K562 (cell line): ENCODE data around the gene CDRT4. TPM values are rescaled to one million over a fixed set of nuclear protein-coding genes. Genes with fewer than 3 reads are reported as not detected.

Source experiments
- ATAC-seq: fragments of 200-7000 bp; cut with Tn5 transposase; 3 replicates; pipeline ENCODE4 v1.9.1; 2020; ENCODE audit warnings: moderate library complexity
- BruUV-seq: library from RNA; stranded (reverse); fragments of 400-500 nt; replicated peaks from 2 replicates; lab custom pipeline; 2021; lab: Mats Ljungman, UMichigan
- CTCF ChIA-PET: fragments of 300-600 bp; formaldehyde crosslinking; extraction: SDS; loops from one replicate; lab custom pipeline; 2021; ENCODE audit warnings: low intra/inter-chr PET ratio; lab: Yijun Ruan, JAX
- POLR2A ChIA-PET: fragments of 300-600, 350-650 bp; sonication (Branson Sonifier 250); formaldehyde crosslinking; extraction: SDS; loops from one replicate; lab custom pipeline; 2021; ENCODE audit warnings: antibody characterized with exemption, inconsistent platforms; lab: Yijun Ruan, JAX
- DNase-seq, 4 experiments: peaks; one replicate each; pipeline versions ENCODE4 v3.0.0 to v3.0.0-alpha.2; 2011 to 2018; ENCODE audit warnings: low spot score in 3 of 4, mixed read lengths in 3 of 4; ENCODE audit errors: extremely low read depth in 1 of 4
- FAIRE-seq: peaks from 2 replicates; lab custom pipeline; 2011; peaks lifted over from hg19 to GRCh38; lab: Jason Lieb, UNC
- H2AFZ ChIP-seq: 2 replicates; pipeline ENCODE4 v1.6.0; 2011; ENCODE audit warnings: low read depth, low read length, control low read depth, inconsistent platforms
- H3K27ac ChIP-seq: fragments of 200-600 bp; 3 replicates; pipeline ENCODE4 v1.8.0; 2011; ENCODE audit warnings: low read depth, mild to moderate bottlenecking, control low read depth, inconsistent platforms, low read length, moderate library complexity, mixed read lengths; ENCODE audit errors: extremely low read depth
- H3K27me3 ChIP-seq, 2 experiments: fragments of 300-600 bp in 1 of 2; 2 replicates in 1 of 2; 3 replicates in 1 of 2; pipeline versions ENCODE4 v1.6.0 to v1.8.0; 2011; ENCODE audit warnings: inconsistent platforms in 2 of 2, low read length in 2 of 2, mild to moderate bottlenecking in 1 of 2, mixed read lengths in 1 of 2, moderate library complexity in 1 of 2; ENCODE audit not compliant: control insufficient read depth in 2 of 2, insufficient read depth in 2 of 2
- H3K36me3 ChIP-seq: fragments of 300-600 bp; 3 replicates; pipeline ENCODE4 v1.8.0; 2011; ENCODE audit warnings: mild to moderate bottlenecking, low read length, inconsistent platforms; ENCODE audit not compliant: control insufficient read depth, insufficient read depth
- H3K4me1 ChIP-seq, 2 experiments: fragments of 200-600 bp in 1 of 2; replicated peaks in 1 of 2; 2 replicates in 1 of 2; 3 replicates in 1 of 2; pipeline versions ENCODE4 v1.5.1 to v1.8.0; 2011; ENCODE audit warnings: inconsistent platforms in 2 of 2, low read length in 2 of 2, mild to moderate bottlenecking in 1 of 2, mixed read lengths in 1 of 2, moderate library complexity in 1 of 2; ENCODE audit not compliant: control insufficient read depth in 2 of 2, insufficient read depth in 2 of 2
- H3K4me2 ChIP-seq: 2 replicates; pipeline ENCODE4 v1.6.1; 2011; ENCODE audit warnings: low read length, control low read depth, inconsistent platforms, mixed read lengths; ENCODE audit not compliant: insufficient read depth
- H3K4me3 ChIP-seq: fragments of 200-600 bp; sonication (generic), shearing (Covaris generic); 2 replicates; pipeline ENCODE4 v1.5.1; 2016; ENCODE audit warnings: control low read depth, inconsistent platforms
- H3K79me2 ChIP-seq: fragments of 200-600 bp; 3 replicates; pipeline ENCODE4 v1.8.0; 2011; ENCODE audit warnings: low read length, inconsistent platforms; ENCODE audit not compliant: control insufficient read depth, insufficient read depth
- H3K9ac ChIP-seq, 2 experiments: 2 replicates each; pipeline versions ENCODE4 v1.6.0 to v1.6.1; 2011; ENCODE audit warnings: low read depth in 2 of 2, low read length in 2 of 2, control low read depth in 1 of 2, inconsistent platforms in 1 of 2, mild to moderate bottlenecking in 1 of 2, mixed read lengths in 1 of 2; ENCODE audit not compliant: insufficient read depth in 1 of 2
- H3K9me1 ChIP-seq: one replicate; pipeline ENCODE4 v1.6.0; 2011; ENCODE audit warnings: inconsistent platforms, mild to moderate bottlenecking, low read length, moderate library complexity; ENCODE audit not compliant: control insufficient read depth, insufficient read depth
- H3K9me3 ChIP-seq: replicated peaks from 2 replicates; pipeline ENCODE4 v1.5.1; 2011; ENCODE audit warnings: low read depth, low read length, inconsistent platforms; ENCODE audit not compliant: control insufficient read depth, insufficient read depth
- H4K20me1 ChIP-seq: replicated peaks from 2 replicates; pipeline ENCODE4 v1.6.1; 2011; ENCODE audit warnings: low read length, inconsistent platforms, mixed read lengths; ENCODE audit not compliant: control insufficient read depth, insufficient read depth
- KDM1A ChIP-seq, 2 experiments: fragments of 450-650 bp; IDR thresholded peaks; 2 replicates each; pipeline ENCODE4 v1.6.1; 2016; ENCODE audit warnings: mild to moderate bottlenecking in 2 of 2
- NFIC ChIP-seq: fragments of 450-650 bp; IDR thresholded peaks from 2 replicates; pipeline ENCODE4 v1.6.1; 2017; ENCODE audit warnings: mild to moderate bottlenecking, inconsistent platforms
- RBM25 ChIP-seq: fragments of 200-400 bp; formaldehyde crosslinking; IDR thresholded peaks from 2 replicates; pipeline ENCODE4 v1.6.1; 2018; ENCODE audit warnings: low read length, low read depth, moderate library complexity; ENCODE audit not compliant: severe bottlenecking
- RFX5 ChIP-seq: IDR thresholded peaks from 2 replicates; pipeline ENCODE4 v1.6.1; 2011; ENCODE audit warnings: low read depth, mild to moderate bottlenecking, improper control_type of control experiment, low read length
- SIN3B ChIP-seq: fragments of 450-650 bp; IDR thresholded peaks from 2 replicates; pipeline ENCODE4 v1.6.1; 2017; ENCODE audit warnings: low read depth, mild to moderate bottlenecking, moderate library complexity
- SP1 ChIP-seq: sonication (generic); formaldehyde crosslinking; IDR thresholded peaks from 2 replicates; pipeline ENCODE4 v1.8.1; 2022; ENCODE audit warnings: mild to moderate bottlenecking, missing genetic modification reagents
- ZBTB17 ChIP-seq: fragments of 450-650 bp; formaldehyde crosslinking; IDR thresholded peaks from 2 replicates; pipeline ENCODE4 v1.4.0; 2020; ENCODE audit warnings: mild to moderate bottlenecking
- ZNF124 ChIP-seq: sonication (generic); formaldehyde crosslinking; IDR thresholded peaks from 2 replicates; pipeline ENCODE4 v1.8.1; 2022; ENCODE audit warnings: missing genetic modification reagents
- ZNF212 ChIP-seq: fragments of 450-650 bp; formaldehyde crosslinking; IDR thresholded peaks from 2 replicates; pipeline ENCODE4 v1.4.0; 2020; ENCODE audit warnings: mild to moderate bottlenecking
- ZNF282 ChIP-seq: sonication (generic); formaldehyde crosslinking; IDR thresholded peaks from 2 replicates; pipeline ENCODE4 v1.8.1; 2023; ENCODE audit warnings: missing genetic modification reagents
- WGBS: fragments of 100-300 bp; shearing (Covaris generic); methylation state at CpG from one replicate; pipeline ENCODE4 v1.1.6; 2016; ENCODE audit warnings: low coverage, mixed read lengths; ENCODE audit not compliant: insufficient coverage; ENCODE audit errors: missing lambda C conversion rate; 5-methylcytosine and 5-hydroxymethylcytosine counted together
- in situ Hi-C: fragments of 300-500 bp; cut with MboI; formaldehyde crosslinking; loops from 4 replicates; pipeline ENCODE4 v1.15.0; 2018; ENCODE audit warnings: inconsistent platforms, mixed read lengths
- intact Hi-C: fragments of 100-400 bp; cut with micrococcal nuclease; formaldehyde crosslinking; loops from 2 replicates; pipeline ENCODE4 v1.14.2; 2022
- polyA plus RNA-seq, 8 experiments: library from polyadenylated mRNA; depleted of rRNA in 4 of 8; stranded (reverse) in 5 of 8; unstranded in 3 of 8; fragments of >200 nt; fragmentation: Nextera tagmentation in 2 of 8; fragmentation: Illumina TruSeq in 1 of 8; extraction: Ambion mirVana in 2 of 8; extraction: Trizol in 1 of 8; gene quantifications; 2 replicates each; pipeline versions ENCODE4 v1.2.1 to v1.2.3, GENCODE V29; 2011 to 2014; ENCODE audit warnings: inconsistent platforms in 1 of 8, missing spikeins in 1 of 8
- total RNA-seq, 7 experiments: library from RNA; depleted of rRNA in 6 of 7; stranded (reverse); fragments of >200 nt in 6 of 7; fragmentation: Illumina TruSeq in 2 of 7; extraction: Trizol in 2 of 7; gene quantifications; 2 replicates each; pipeline versions ENCODE4 v1.2.1 to v1.2.3, GENCODE V29; 2011 to 2021; ENCODE audit warnings: low replicate concordance in 1 of 7

CDRT4 gene
- total and polyA plus RNA-seq, 9 of the 15 experiments (the other 6 are each of a cell fraction or from before 2014, with no cell fraction given), result 1.7 to 6.4 (median 3.5) TPM

- Histone ChIP-seq H3K27me3 (peaks cover 18 to 54% of the 10 kb centered on the region in 2 experiments), H3K36me3 (no peaks in the 10 kb centered on the region), H3K4me3 (no peak overlapping the region), H3K79me2 (no peaks in the 10 kb centered on the region), H3K9me3 (no peaks in the 10 kb centered on the region), H3K27ac (no peak overlapping the region), H3K9me1 (no peaks in the 10 kb centered on the region), H2AFZ (no peak overlapping the region), H3K9ac (no peak overlapping the region), H3K4me2 (no peak overlapping the region), H4K20me1 (no peaks in the 10 kb centered on the region), H3K4me1 (no peaks in the 10 kb centered on the region; a peak in 1 of 5 replicates)
- 0% methylated on average over 5 of the region's 5 CpGs for WGBS
- ChIA-PET CTCF (no interaction called here), POLR2A (no interaction called here)
- in situ Hi-C loops, result no loop called here
- intact Hi-C loops, result no loop called here
- FAIRE-seq (no peak), ATAC-seq (no peak), DNase-seq (no peak)
- TF ChIP-seq NFIC, result peak; percentile 46; the same call in 1 of the 2 replicates
- TF ChIP-seq SP1 (CRISPR knock-in tag), result no peak
- no TSS peak for BruUV-seq
Measured at GRCh38 chr17:15406081-15406480, 61.3 kb downstream of the CDRT4 start.

DNA sequence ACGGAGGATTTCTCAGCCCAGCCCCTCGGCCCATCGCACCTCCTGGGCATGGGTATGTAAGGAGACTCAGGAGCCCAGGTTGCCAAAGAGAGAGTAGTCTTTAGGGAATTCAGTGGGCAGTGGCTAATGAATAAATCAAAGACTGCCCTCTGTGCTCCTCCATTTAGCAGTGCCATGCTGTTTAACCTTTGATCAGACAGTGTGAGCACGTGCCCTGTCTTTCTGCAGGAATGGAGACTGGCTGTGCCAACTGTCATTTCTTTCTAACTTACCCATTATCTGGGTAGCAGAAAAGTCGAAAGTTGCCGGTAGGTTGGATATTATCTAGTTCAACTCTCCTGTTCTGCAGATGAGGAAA is 62.4 kb downstream of the CDRT4 start:
- Histone ChIP-seq H3K27me3 (peaks cover 14 to 54% of the 10 kb centered on the region in 2 experiments; a peak in 4 of 5 replicates), H3K9me1 (no peaks in the 10 kb centered on the region), H3K9ac (no peak overlapping the region), H3K4me2 (no peak overlapping the region), H3K9me3 (no peaks in the 10 kb centered on the region), H3K27ac (no peak overlapping the region), H3K4me3 (no peak overlapping the region), H3K4me1 (no peaks in the 10 kb centered on the region; a peak in 1 of 5 replicates), H4K20me1 (no peaks in the 10 kb centered on the region), H2AFZ (no peak overlapping the region)
- 0% methylated on average over 6 of the region's 6 CpGs for WGBS
- FAIRE-seq, result no peak
- ChIA-PET CTCF (no interaction called here), POLR2A (interaction anchor here (0.6 kb wide), 1 partner anchor 22 kb away, joined by 3 read pairs; no protein-coding TSS in a partner anchor)
- no peak for ATAC-seq
- no peak for DNase-seq
- intact Hi-C loops, result no loop called here
- TF ChIP-seq RFX5 (no peak), RBM25 (no peak), ZNF212 (CRISPR knock-in tag) (no peak), KDM1A (IDR thresholded peaks at IDR 0.05) (no peak), ZBTB17 (no peak), ZNF282 (no peak), ZNF124 (CRISPR knock-in tag) (no peak), SIN3B (no peak)
- TF ChIP-seq, all 486 proteins: peak for 0
- Histone ChIP-seq H3K79me2 (no peaks in the 10 kb centered on the region), H3K36me3 (no peaks in the 10 kb centered on the region)
- in situ Hi-C loops, result no loop called here
- no TSS peak for BruUV-seq
